Prostate gland (tissue), 2 donors: ENCODE measurements around the gene HOXB7. TPM values are rescaled to one million over a fixed set of nuclear protein-coding genes. Genes with fewer than 3 reads are reported as not detected.

ENCODE experiments used
- DNase-seq: peaks from one replicate; pipeline ENCODE4 v3.0.0-alpha.2; 2019; ENCODE audit warnings: low spot score
- H3K27ac ChIP-seq, 2 donors: fragments of 200-600 bp; sonication (generic); 2 replicates each; pipeline ENCODE4 v1.5.1; 2017 to 2019
- H3K27me3 ChIP-seq: fragments of 200-600 bp; sonication (generic); replicated peaks from 2 replicates; pipeline ENCODE4 v1.5.1; 2019; ENCODE audit not compliant: insufficient read depth
- H3K36me3 ChIP-seq, 2 donors: fragments of 200-600 bp; sonication (generic); 1 replicate in 1 of 2; 2 replicates in 1 of 2; pipeline versions ENCODE4 v1.5.1 to v1.8.1; 2017 to 2019
- H3K4me1 ChIP-seq: fragments of 200-600 bp; sonication (generic); replicated peaks from 2 replicates; pipeline ENCODE4 v1.5.1; 2019
- H3K4me3 ChIP-seq, 2 donors: fragments of 200-600 bp; sonication (generic); 2 replicates each; pipeline ENCODE4 v1.5.1; 2017 to 2019
- H3K9me3 ChIP-seq: fragments of 200-600 bp; sonication (generic); 2 replicates; pipeline ENCODE4 v1.5.1; 2017
- CTCF ChIP-seq, 4 experiments: fragments of 200-600 bp in 2 of 4; fragments of 450-650 bp in 2 of 4; sonication (generic) in 2 of 4; IDR thresholded peaks; 1 replicate in 3 of 4; 2 replicates in 1 of 4; pipeline ENCODE4 v1.5.1; 2016 to 2019; ENCODE audit warnings: antibody characterized with exemption in 4 of 4, mild to moderate bottlenecking in 2 of 4, moderate library complexity in 2 of 4
- POLR2A ChIP-seq: fragments of 450-650 bp; IDR thresholded peaks from one replicate; pipeline ENCODE4 v1.6.1; 2016; ENCODE audit warnings: antibody characterized with exemption, mild to moderate bottlenecking
- POLR2AphosphoS5 ChIP-seq: sonication (generic); formaldehyde crosslinking; IDR thresholded peaks from one replicate; pipeline ENCODE4 v1.6.1; 2017; ENCODE audit warnings: antibody characterized with exemption
- WGBS: methylation state at CpG from one replicate; pipeline ENCODE4 v1.1.5; 2018; 5-methylcytosine and 5-hydroxymethylcytosine counted together
- intact Hi-C: fragments of 100-400 bp; cut with DNase I; formaldehyde crosslinking; loops from one replicate; pipeline ENCODE4 v1.14.2; 2022
- total RNA-seq, 2 donors: library from RNA; depleted of rRNA; stranded (reverse); fragments of >200 nt; gene quantifications; one replicate each; pipeline ENCODE4 v1.1.0, GENCODE V29; 2016

The HOXB7 gene
- total RNA-seq, 2 donors from 2014 or later, result 0.73 to 3.4 TPM

GRCh38 chr17:48567209-48567608, 43.6 kb downstream of the HOXB7 start:
- H3K36me3 ChIP-seq, result no peaks in the 10 kb centered on the region
- no peak overlapping the region for H3K4me3 ChIP-seq
- intact Hi-C loops, result no loop called here
- no peaks in the 10 kb centered on the region for H3K9me3 ChIP-seq
- no peak overlapping the region for H3K27ac ChIP-seq
- H3K27me3 ChIP-seq, result peaks cover 6% of the 10 kb centered on the region
- TF ChIP-seq POLR2A, result no peak
- TF ChIP-seq POLR2AphosphoS5, result no peak
- no peak for TF ChIP-seq CTCF (IDR thresholded peaks at IDR 0.05)
- H3K4me1 ChIP-seq, result no peaks in the 10 kb centered on the region
- WGBS, result 75% methylated on average over 6 of the region's 6 CpGs
- DNase-seq, result no peak

- no peak overlapping the region for H3K27ac ChIP-seq
These were observed 44.1 kb downstream of the HOXB7 start for GRCh38 chr17:48566717-48567116.

GRCh38 chr17:48565925-48566710, 44.7 kb downstream of the HOXB7 start:
- DNase-seq, result no peak
- Histone ChIP-seq H3K36me3 (no peaks in the 10 kb centered on the region), H3K4me3 (no peak overlapping the region), H3K4me1 (no peaks in the 10 kb centered on the region), H3K27me3 (peaks cover 6% of the 10 kb centered on the region), H3K9me3 (no peaks in the 10 kb centered on the region), H3K27ac (no peak overlapping the region)
- intact Hi-C loops, result no loop called here
- TF ChIP-seq CTCF (IDR thresholded peaks at IDR 0.05) (no peak), POLR2AphosphoS5 (no peak), POLR2A (no peak)
- WGBS, result 82% methylated on average over 4 of the region's 4 CpGs

More at GRCh38 chr17:48566717-48567116, 44.1 kb downstream of the HOXB7 start:
- TF ChIP-seq POLR2A (no peak), POLR2AphosphoS5 (no peak), CTCF (IDR thresholded peaks at IDR 0.05) (no peak)
- intact Hi-C loops, result no loop called here
- Histone ChIP-seq H3K27me3 (peaks cover 6% of the 10 kb centered on the region), H3K4me3 (no peak overlapping the region), H3K4me1 (no peaks in the 10 kb centered on the region), H3K9me3 (no peaks in the 10 kb centered on the region), H3K36me3 (no peaks in the 10 kb centered on the region)
- no peak for DNase-seq
- 50% methylated on average over 2 of the region's 2 CpGs for WGBS

- WGBS, result 81% methylated on average over 2 of the region's 2 CpGs
- Histone ChIP-seq H3K4me3 (peak overlapping the region in 1 of 2 donors; percentile 38), H3K36me3 (no peaks in the 10 kb centered on the region), H3K9me3 (no peaks in the 10 kb centered on the region), H3K27ac (no peak overlapping the region), H3K4me1 (no peaks in the 10 kb centered on the region), H3K27me3 (peaks cover 6% of the 10 kb centered on the region)
- intact Hi-C loops, result no loop called here
- no peak for DNase-seq
- no peak for TF ChIP-seq POLR2AphosphoS5
These were observed 45.7 kb downstream of the HOXB7 start for GRCh38 chr17:48565022-48565554.

GRCh38 chr17:48564188-48565021, 46.4 kb downstream of the HOXB7 start:
- Histone ChIP-seq H3K27me3 (peaks cover 4% of the 10 kb centered on the region), H3K36me3 (no peaks in the 10 kb centered on the region), H3K4me3 (peak overlapping the region; percentile 37 to 38), H3K9me3 (no peaks in the 10 kb centered on the region), H3K4me1 (no peaks in the 10 kb centered on the region), H3K27ac (peak overlapping the region; percentile 39)
- 11% methylated on average over 68 of the region's 73 CpGs for WGBS
- intact Hi-C loops, result no loop called here
- TF ChIP-seq CTCF (IDR thresholded peaks at IDR 0.05) (no peak), POLR2A (no peak), POLR2AphosphoS5 (no peak)
- no peak for DNase-seq
